Neuronal stem cell (in vitro differentiated cells): ENCODE measurements around the gene SPDYE11. TPM values are rescaled to one million over a fixed set of nuclear protein-coding genes. Genes with fewer than 3 reads are reported as not detected.
"Not testable (repeated sequence)": the region's sequence is repeated elsewhere in the genome, so short reads cannot be mapped to it uniquely, and the experiment has no call there.

ENCODE experiments used
- DNase-seq: peaks from one replicate; pipeline ENCODE4 v3.0.0-alpha.2; 2013; ENCODE audit warnings: low spot score
- H2AFZ ChIP-seq: one replicate; pipeline ENCODE4 v1.6.1; 2013; ENCODE audit warnings: mild to moderate bottlenecking, low read length, inconsistent platforms
- H2AK5ac ChIP-seq: 2 replicates; pipeline ENCODE4 v1.6.1; 2013; ENCODE audit warnings: low read depth, mild to moderate bottlenecking, inconsistent platforms, low read length, moderate library complexity, mixed read lengths
- H2BK120ac ChIP-seq: 2 replicates; pipeline ENCODE4 v1.6.1; 2013; ENCODE audit warnings: low read depth, mild to moderate bottlenecking, inconsistent platforms, low read length, moderate library complexity, mixed read lengths
- H2BK12ac ChIP-seq: one replicate; pipeline ENCODE4 v1.6.1; 2013; ENCODE audit warnings: low read length, inconsistent platforms
- H2BK15ac ChIP-seq: 2 replicates; pipeline ENCODE4 v1.6.1; 2013; ENCODE audit warnings: mild to moderate bottlenecking, low read length, inconsistent platforms, mixed read lengths
- H2BK5ac ChIP-seq: one replicate; pipeline ENCODE4 v1.6.1; 2013; ENCODE audit warnings: inconsistent platforms, mild to moderate bottlenecking, low read length, moderate library complexity
- H3K14ac ChIP-seq: one replicate; pipeline ENCODE4 v1.6.1; 2013; ENCODE audit warnings: low read length, inconsistent platforms
- H3K18ac ChIP-seq: 2 replicates; pipeline ENCODE4 v1.6.1; 2013; ENCODE audit warnings: low read length, inconsistent platforms
- H3K23ac ChIP-seq: 2 replicates; pipeline ENCODE4 v1.6.1; 2013; ENCODE audit warnings: low read depth, mild to moderate bottlenecking, mixed read lengths, low read length, inconsistent platforms; ENCODE audit not compliant: poor library complexity
- H3K27ac ChIP-seq: replicated peaks from 3 replicates; pipeline ENCODE4 v1.5.1; 2013; ENCODE audit warnings: low read length, inconsistent platforms
- H3K27me3 ChIP-seq, 3 experiments: 2 replicates each; pipeline ENCODE4 v1.6.1; 2013; ENCODE audit warnings: low read length in 3 of 3, mild to moderate bottlenecking in 2 of 3, inconsistent platforms in 1 of 3, low read depth in 1 of 3, mixed read lengths in 1 of 3, moderate library complexity in 1 of 3; ENCODE audit not compliant: control insufficient read depth in 3 of 3, insufficient read depth in 3 of 3
- H3K36me3 ChIP-seq, 2 donors: replicated peaks in 1 of 2; 2 replicates each; pipeline ENCODE4 v1.6.1; 2013; ENCODE audit warnings: low read length in 2 of 2; ENCODE audit not compliant: control insufficient read depth in 2 of 2, insufficient read depth in 2 of 2
- H3K4ac ChIP-seq: 2 replicates; pipeline ENCODE4 v1.6.1; 2013; ENCODE audit warnings: inconsistent platforms, mild to moderate bottlenecking, low read length, moderate library complexity
- H3K4me1 ChIP-seq, 2 donors: 1 replicate in 1 of 2; 2 replicates in 1 of 2; pipeline ENCODE4 v1.6.1; 2013; ENCODE audit warnings: low read length in 2 of 2, low read depth in 1 of 2; ENCODE audit not compliant: control insufficient read depth in 2 of 2, insufficient read depth in 1 of 2
- H3K4me2 ChIP-seq: one replicate; pipeline ENCODE4 v1.6.1; 2013; ENCODE audit warnings: mild to moderate bottlenecking, low read length, inconsistent platforms; ENCODE audit not compliant: insufficient read depth, poor library complexity, severe bottlenecking
- H3K4me3 ChIP-seq, 2 donors: 2 replicates each; pipeline ENCODE4 v1.5.1; 2013; ENCODE audit warnings: low read length in 2 of 2, mild to moderate bottlenecking in 2 of 2, inconsistent platforms in 1 of 2, moderate library complexity in 1 of 2
- H3K79me1 ChIP-seq: one replicate; pipeline ENCODE4 v1.6.1; 2013; ENCODE audit warnings: low read depth, mild to moderate bottlenecking, inconsistent platforms, low read length, moderate library complexity
- H3K9ac ChIP-seq: one replicate; pipeline ENCODE4 v1.6.1; 2013; ENCODE audit warnings: mild to moderate bottlenecking, low read depth, low read length, inconsistent platforms; ENCODE audit not compliant: poor library complexity
- H3K9me3 ChIP-seq, 2 donors: replicated peaks in 1 of 2; 2 replicates each; pipeline versions ENCODE3 to v1.6.1; 2013; ENCODE audit warnings: low read length in 2 of 2, mild to moderate bottlenecking in 2 of 2, inconsistent platforms in 1 of 2, low read depth in 1 of 2, mixed read lengths in 1 of 2, moderate library complexity in 1 of 2; ENCODE audit not compliant: control insufficient read depth in 2 of 2, insufficient read depth in 1 of 2
- H4K8ac ChIP-seq: one replicate; pipeline ENCODE4 v1.6.1; 2013; ENCODE audit warnings: low read depth, mild to moderate bottlenecking, inconsistent platforms, low read length, moderate library complexity
- H4K91ac ChIP-seq: one replicate; pipeline ENCODE4 v1.6.1; 2013; ENCODE audit warnings: low read length, low read depth, mild to moderate bottlenecking, inconsistent platforms; ENCODE audit not compliant: poor library complexity
- WGBS, 2 donors: extraction: QIAGEN DNeasy Blood & Tissue Kit; methylation state at CpG; one replicate each; pipeline ENCODE4 v1.1.7; 2013; ENCODE audit warnings: missing lambda C conversion rate in 2 of 2, mixed read lengths in 1 of 2; ENCODE audit not compliant: insufficient read length in 2 of 2, insufficient replicate concordance in 1 of 2; ENCODE audit errors: extremely low coverage in 2 of 2; 5-methylcytosine and 5-hydroxymethylcytosine counted together
- small RNA-seq: library from polyadenylated mRNA; stranded (forward); fragments of <200 nt; extraction: miRNeasy Mini kit (QIAGEN cat#:217004); gene quantifications from one replicate; pipeline ENCODE3, GENCODE V24; 2013; ENCODE audit not compliant: insufficient read depth

Gene SPDYE11

DNA sequence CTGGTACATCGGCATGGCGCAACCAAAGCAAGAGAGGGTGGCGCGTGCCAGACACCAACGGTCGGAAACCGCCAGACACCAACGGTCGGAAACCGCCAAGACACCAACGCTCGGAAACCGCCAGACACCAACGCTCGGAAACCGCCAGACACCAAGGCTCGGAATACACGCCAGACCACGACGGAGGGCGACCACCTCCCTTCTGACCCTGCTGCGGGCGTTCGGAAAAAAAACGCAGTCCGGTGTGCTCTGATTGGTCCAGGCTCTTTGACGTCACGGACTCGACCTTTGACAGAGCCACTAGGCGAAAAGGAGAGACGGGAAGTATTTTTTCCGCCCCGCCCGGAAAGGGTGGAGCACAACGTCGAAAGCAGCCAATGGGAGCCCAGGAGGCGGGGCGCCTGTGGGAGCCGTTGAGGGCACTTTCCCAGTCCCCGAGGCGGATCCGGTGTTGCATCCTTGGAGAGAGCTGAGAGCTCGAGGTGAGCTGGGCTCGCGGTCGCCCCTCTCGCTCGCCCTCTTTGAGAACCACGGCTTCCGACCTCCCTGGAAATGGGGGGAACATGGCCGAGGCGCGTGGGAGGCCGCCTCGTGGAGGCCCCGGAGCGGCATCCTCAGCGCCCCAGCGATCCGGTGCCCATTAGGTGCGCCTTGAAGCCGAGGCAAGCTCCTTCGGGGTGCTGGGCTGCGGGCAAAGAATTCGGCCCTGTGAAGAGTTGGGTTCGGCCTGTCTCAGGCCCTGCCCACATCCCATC, 51.8 kb downstream of the SPDYE11 start:
- H2AK5ac ChIP-seq, H2BK5ac ChIP-seq, H3K79me1 ChIP-seq, H3K4me1 ChIP-seq, H3K4ac ChIP-seq, H4K91ac ChIP-seq, H3K9me3 ChIP-seq, H3K36me3 ChIP-seq, H3K14ac ChIP-seq, H2BK15ac ChIP-seq, H3K27me3 ChIP-seq, H2BK120ac ChIP-seq, H4K8ac ChIP-seq, H2BK12ac ChIP-seq, H3K23ac ChIP-seq: not testable (repeated sequence)
- peak overlapping the region; percentile 82 for H3K27ac ChIP-seq
- no CpG with 5 or more reads among the region's 66 CpGs for WGBS, 2 donors
- H3K9ac ChIP-seq = peak overlapping the region; percentile 70
- H3K4me3 ChIP-seq = peak overlapping the region; percentile 59 to 82
- peak overlapping the region; percentile 85 for H2AFZ ChIP-seq
- DNase-seq = peak; percentile 91
- H3K4me2 ChIP-seq = peak overlapping the region; percentile 45
- H3K18ac ChIP-seq = peak overlapping the region; percentile 93

DNA sequence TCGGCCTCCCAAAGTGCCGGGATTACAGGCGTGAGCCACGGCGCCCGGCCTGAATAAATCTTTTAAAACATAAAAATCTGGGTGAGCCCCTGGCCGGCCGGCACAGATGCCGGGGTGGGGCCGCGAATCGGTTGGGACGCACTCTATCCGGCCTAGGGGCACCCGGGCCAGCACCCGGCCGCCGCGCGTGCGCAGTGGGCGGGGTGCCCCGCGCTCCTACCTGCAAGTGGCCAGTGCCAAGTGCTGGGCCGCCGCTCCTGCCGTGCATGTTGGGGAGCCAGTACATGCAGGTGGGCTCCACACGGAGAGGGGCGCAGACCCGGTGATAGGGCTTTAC, 52.4 kb downstream of the SPDYE11 start:
- not testable (repeated sequence) for H3K4me2 ChIP-seq, H3K79me1 ChIP-seq, H3K9me3 ChIP-seq, H4K8ac ChIP-seq, H4K91ac ChIP-seq, H3K36me3 ChIP-seq, H3K4ac ChIP-seq, DNase-seq, H3K23ac ChIP-seq, H3K27me3 ChIP-seq, H2BK5ac ChIP-seq, H2BK120ac ChIP-seq, H2BK12ac ChIP-seq, H3K14ac ChIP-seq, H3K4me1 ChIP-seq, H2BK15ac ChIP-seq, H3K18ac ChIP-seq, H2AK5ac ChIP-seq
- Histone ChIP-seq H2AFZ (peak overlapping the region; percentile 85), H3K9ac (peak overlapping the region; percentile 60), H3K4me3 (peak overlapping the region; percentile 49 to 82), H3K27ac (peak overlapping the region; percentile 69)
- no CpG with 5 or more reads among the region's 30 CpGs for WGBS, 2 donors

DNA sequence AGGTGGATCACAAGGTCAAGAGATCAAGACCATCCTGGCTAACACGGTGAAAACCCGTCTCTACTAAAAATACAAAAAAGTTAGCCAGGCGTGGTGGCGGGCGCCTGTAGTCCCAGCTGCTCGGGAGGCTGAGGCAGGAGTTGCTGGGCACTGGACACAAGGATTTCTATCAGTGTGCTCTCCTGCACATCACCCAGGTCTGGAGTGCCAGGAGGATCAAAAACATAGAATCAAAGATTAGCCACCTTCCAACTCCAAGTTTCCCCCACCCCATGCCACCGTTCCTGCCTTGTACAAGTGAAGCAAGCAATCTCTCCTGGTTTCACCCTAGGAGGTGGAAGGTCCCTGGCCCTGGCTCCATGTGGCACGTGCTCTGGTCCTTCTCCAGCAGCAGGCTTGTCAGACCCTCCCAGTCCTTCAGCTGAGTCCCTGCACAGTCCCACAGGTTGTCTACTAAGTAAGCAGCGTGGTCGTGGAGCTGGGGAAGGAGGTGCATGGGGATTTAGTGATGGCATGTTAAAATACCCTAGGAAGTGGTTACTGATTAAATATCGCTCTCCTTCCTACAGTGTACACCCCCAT, 59.7 kb downstream of the SPDYE11 start:
- not testable (repeated sequence) for H4K91ac ChIP-seq, H4K8ac ChIP-seq, H3K9ac ChIP-seq, H3K79me1 ChIP-seq, H2AFZ ChIP-seq, H2AK5ac ChIP-seq, H2BK15ac ChIP-seq, H2BK12ac ChIP-seq, H2BK120ac ChIP-seq, H3K23ac ChIP-seq, H3K4me2 ChIP-seq, H3K4me1 ChIP-seq, H3K4me3 ChIP-seq, DNase-seq, H3K36me3 ChIP-seq, H3K9me3 ChIP-seq, H3K14ac ChIP-seq, H3K4ac ChIP-seq, H3K27ac ChIP-seq, H3K27me3 ChIP-seq, H2BK5ac ChIP-seq, H3K18ac ChIP-seq
- no CpG with 5 or more reads among the region's 11 CpGs for WGBS, 2 donors

Small RNA genes within 50 kb of the gene (small RNA-seq; reads per million reads assigned to genes)
- gene RF00019 = not detected
